ENCODE data around the gene TEPSIN. TPM values are rescaled to one million over a fixed set of nuclear protein-coding genes. Genes with fewer than 3 reads are reported as not detected.
A peak's percentile ranks its signal among the peaks of the same experiment; 100 is the strongest.

The TEPSIN gene
- total RNA-seq, 1 experiment from 2014 or later, result 29.3 TPM

DNA sequence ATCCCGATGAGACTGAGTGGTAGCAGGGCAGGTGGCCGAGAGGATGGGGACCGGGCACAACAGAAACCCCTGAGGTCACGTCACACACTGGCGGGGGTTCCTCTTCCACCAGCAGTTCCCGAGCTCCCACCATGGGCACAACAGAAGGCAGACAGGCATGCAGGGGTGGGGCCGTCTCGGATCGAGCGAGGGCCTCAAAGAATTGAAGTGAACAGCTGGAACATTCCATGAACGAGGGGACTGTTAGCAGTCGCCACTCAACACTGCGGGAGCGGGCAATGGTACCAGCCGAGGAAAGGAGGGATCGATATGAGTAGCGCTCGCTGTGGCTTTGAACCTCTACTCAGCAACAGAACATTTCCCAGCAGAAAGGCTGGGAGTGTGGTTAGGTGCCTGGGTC is 21.4 kb downstream of the TEPSIN start:
- peaks cover 9% of the 10 kb centered on the region for H3K4me1 ChIP-seq
- no peaks in the 10 kb centered on the region for H3K27me3 ChIP-seq
- DNase-seq, result peak in 1 of 2 experiments; percentile 46
- no peak overlapping the region for H3K4me3 ChIP-seq
- no peak overlapping the region for H3K27ac ChIP-seq
- peaks cover 13% of the 10 kb centered on the region for H3K36me3 ChIP-seq
- H3K9me3 ChIP-seq (replicated peaks), result no peaks in the 10 kb centered on the region

DNA sequence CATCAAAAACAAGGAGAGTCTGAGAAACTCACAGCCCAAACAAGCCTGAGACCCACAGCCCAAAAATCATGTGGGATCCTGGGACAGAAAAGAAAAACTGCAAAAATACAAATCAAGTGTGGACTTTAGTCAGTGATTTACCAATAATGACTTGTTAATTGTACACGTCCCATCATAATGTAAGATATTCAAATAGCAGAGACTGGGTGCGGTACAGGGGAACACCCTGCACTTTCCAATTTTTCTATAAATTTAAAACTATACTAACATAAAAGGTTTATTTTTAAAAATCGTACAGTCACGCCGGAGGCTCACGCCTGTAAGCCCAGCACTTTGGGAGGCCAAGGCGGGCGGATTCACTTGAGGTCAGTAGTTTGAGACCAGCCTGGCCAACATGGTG is 24.9 kb downstream of the TEPSIN start:
- Histone ChIP-seq H3K36me3 (peaks cover 17% of the 10 kb centered on the region), H3K27ac (no peak overlapping the region), H3K4me3 (no peak overlapping the region), H3K9me3 (replicated peaks) (no peaks in the 10 kb centered on the region), H3K27me3 (no peaks in the 10 kb centered on the region), H3K4me1 (no peaks in the 10 kb centered on the region)
- no peak for DNase-seq

DNA sequence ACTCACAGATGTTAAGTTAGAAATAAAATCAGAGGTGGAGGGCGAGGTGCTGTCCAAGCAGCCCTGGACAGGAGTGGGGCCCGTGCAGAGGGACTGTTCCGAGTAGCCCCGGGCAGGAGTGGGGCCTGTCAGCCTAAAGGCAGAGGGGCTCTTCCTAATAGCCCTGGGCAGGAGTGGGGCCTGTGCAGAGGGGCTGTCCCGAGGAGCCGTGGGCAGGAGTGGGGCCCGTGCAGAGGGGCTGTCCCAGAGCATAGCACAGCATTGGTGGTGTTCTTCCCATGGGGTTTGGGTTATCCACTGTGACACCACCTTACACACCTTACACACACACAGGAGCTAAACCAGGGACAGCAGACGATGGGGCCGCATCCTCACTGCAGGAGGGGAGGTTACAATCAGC is 26.5 kb downstream of the TEPSIN start:
- H3K36me3 ChIP-seq, result peaks cover 26% of the 10 kb centered on the region
- H3K4me1 ChIP-seq, result no peaks in the 10 kb centered on the region
- no peaks in the 10 kb centered on the region for H3K27me3 ChIP-seq
- no peak overlapping the region for H3K4me3 ChIP-seq
- no peak for DNase-seq
- H3K27ac ChIP-seq, result no peak overlapping the region
- H3K9me3 ChIP-seq (replicated peaks), result no peaks in the 10 kb centered on the region

DNA sequence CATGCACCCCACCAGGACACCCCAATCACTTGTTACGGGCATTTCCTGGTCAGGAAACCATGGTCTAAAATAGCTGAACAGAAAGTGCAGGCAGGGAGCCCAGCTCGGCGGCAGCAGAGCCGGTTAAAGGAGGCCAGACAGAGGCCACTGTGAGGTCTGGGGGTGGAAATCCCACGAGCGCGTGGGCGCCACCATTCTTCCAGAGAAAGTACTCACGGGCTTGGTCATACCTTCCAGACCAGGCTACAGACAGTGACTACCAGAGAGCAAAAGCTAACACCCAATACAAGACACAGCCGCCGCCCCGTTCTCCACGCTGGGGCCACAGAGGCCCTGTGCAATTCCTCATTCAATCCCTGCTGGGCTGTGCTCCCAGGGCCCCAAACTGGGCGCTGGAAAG is 28.0 kb downstream of the TEPSIN start:
- H3K36me3 ChIP-seq, result peaks cover 29% of the 10 kb centered on the region
- no peak overlapping the region for H3K4me3 ChIP-seq
- no peaks in the 10 kb centered on the region for H3K27me3 ChIP-seq
- DNase-seq, result no peak
- H3K4me1 ChIP-seq, result no peaks in the 10 kb centered on the region
- no peaks in the 10 kb centered on the region for H3K9me3 ChIP-seq (replicated peaks)
- H3K27ac ChIP-seq, result no peak overlapping the region

DNA sequence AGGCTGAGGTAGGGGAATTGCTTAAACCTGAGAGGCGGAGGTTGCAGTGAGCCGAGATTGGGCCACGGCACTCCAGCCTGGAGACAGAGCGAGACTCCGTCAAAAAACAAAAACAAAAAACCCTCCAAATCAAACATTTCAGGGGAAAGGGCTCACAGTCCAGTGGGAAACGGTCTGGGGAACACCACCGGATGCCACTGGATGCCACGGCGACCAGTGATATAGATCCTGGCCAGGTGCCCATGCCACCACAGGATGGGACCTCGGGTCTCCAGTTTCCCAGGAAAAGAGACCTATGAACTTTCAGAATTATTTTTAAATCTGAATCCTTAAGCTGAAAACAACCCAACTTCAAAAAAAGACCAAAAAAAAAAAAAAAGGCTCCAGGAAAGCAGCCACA is 28.4 kb downstream of the TEPSIN start:
- no peak overlapping the region for H3K4me3 ChIP-seq
- no peak overlapping the region for H3K27ac ChIP-seq
- H3K27me3 ChIP-seq, result no peaks in the 10 kb centered on the region
- H3K4me1 ChIP-seq, result no peaks in the 10 kb centered on the region
- peaks cover 25% of the 10 kb centered on the region for H3K36me3 ChIP-seq
- no peaks in the 10 kb centered on the region for H3K9me3 ChIP-seq (replicated peaks)
- no peak for DNase-seq

DNA sequence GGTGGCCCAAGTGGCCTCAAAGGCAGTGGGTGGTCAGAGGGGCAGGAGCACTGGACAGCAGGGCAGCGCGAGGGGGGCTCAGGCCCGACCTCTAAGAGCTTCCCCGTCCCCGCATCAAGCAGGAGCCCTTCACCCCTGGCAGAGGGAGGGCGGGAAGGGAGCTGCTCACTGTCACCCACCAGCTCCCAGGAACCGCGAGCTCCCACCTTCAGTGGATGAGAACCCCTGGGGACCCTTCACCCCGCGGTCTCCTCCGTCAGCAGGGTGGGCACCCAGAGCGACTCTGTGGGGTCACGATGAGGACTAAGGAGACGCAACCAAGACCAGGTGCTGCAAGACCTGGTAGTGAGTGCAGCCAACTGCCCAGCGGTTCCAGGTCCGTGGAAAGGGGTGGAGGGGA is 29.7 kb downstream of the TEPSIN start:
- no peak for DNase-seq
- no peaks in the 10 kb centered on the region for H3K9me3 ChIP-seq (replicated peaks)
- H3K27ac ChIP-seq, result no peak overlapping the region
- no peaks in the 10 kb centered on the region for H3K27me3 ChIP-seq
- peaks cover 30% of the 10 kb centered on the region for H3K36me3 ChIP-seq
- H3K4me3 ChIP-seq, result no peak overlapping the region
- no peaks in the 10 kb centered on the region for H3K4me1 ChIP-seq

DNA sequence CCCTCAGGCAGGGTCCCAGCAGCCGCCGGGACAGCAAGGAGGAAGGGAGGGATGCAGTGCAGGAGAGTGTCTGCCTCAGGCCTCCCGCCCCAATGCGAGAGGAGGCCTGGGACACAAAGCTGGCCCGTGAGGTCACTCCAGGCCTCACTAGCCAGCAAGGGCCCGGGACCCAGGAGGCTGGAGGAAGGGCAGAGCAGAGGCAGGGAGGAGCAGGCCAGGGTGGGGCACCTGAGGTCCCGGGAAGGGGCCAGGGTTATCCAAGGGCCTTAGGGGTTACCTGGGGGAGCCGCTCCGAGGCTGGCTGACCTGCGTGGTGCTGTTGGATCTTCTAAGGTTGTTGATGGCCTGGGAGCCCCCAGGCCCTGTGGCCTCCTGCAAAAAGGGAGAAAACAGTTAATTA is 30.2 kb downstream of the TEPSIN start:
- H3K9me3 ChIP-seq (replicated peaks), result no peaks in the 10 kb centered on the region
- H3K36me3 ChIP-seq, result peaks cover 33% of the 10 kb centered on the region
- H3K4me1 ChIP-seq, result no peaks in the 10 kb centered on the region
- no peaks in the 10 kb centered on the region for H3K27me3 ChIP-seq
- no peak overlapping the region for H3K4me3 ChIP-seq
- no peak for DNase-seq
- no peak overlapping the region for H3K27ac ChIP-seq

DNA sequence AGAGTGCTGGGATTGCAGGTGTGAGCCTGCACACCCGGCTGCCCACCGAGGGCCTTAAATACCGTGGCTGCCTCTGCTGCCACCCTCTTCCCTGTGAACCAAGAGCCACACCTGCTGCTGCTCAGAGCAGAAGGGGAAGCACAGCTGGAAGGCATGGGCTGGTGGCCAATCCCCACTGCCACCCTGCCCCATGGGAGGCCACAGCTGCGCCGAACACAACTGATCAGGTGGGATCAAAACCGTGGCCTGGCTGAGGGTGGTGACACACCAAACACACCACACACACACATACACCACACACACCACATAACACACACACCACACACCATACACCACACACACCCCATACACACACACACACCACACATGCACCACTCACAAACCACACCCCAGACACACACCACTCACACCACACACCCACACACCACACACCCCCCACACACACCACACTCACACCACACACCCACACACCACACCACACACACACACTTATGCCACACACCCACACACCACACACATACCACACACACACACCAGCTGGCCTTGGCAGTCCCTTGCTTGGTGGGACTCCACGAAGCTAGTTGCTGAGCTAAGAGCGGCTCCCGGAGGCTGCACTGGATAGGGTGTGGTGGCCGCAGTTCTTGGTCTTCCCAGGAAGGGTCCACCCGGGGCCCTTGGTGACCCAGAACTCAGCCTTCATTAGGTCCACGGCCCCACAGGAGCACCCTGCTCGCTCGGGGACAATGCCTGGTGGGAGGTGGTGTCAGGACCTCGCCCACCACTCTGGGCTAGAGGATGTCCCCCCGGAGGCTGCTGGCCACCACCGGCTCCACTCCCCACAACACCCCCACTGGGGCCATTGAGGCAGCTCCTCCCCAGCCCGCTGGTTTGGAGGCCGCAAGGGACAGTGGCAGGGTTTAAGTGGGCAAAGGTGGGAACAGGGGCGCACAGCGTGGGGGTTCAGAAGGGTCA is 31.0 kb downstream of the TEPSIN start:
- H3K4me3 ChIP-seq, result no peak overlapping the region
- H3K27me3 ChIP-seq, result no peaks in the 10 kb centered on the region
- no peaks in the 10 kb centered on the region for H3K4me1 ChIP-seq
- peaks cover 41% of the 10 kb centered on the region for H3K36me3 ChIP-seq
- no peaks in the 10 kb centered on the region for H3K9me3 ChIP-seq (replicated peaks)
- peak; percentile 61 to 74 for DNase-seq
- no peak overlapping the region for H3K27ac ChIP-seq

DNA sequence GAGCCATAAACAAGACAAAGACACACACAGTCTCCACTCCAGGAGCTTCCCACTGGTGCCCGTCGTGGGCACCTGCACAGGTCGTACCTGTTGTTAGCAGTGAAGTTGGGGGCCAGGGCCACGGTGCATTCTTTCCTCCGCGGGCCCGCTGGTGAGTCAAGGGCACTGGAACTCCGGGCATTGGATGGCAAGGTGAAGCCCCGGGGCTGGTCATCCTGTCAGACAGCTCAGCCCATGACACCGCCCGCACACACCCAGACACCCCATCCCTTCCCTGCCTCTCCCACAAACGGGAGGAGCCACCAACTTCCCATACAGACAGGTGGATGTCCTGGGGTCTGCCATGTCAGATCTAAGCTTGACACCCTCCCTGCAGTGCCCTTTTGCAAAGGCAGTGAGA is 32.2 kb downstream of the TEPSIN start:
- Histone ChIP-seq H3K9me3 (replicated peaks) (no peaks in the 10 kb centered on the region), H3K27ac (no peak overlapping the region), H3K36me3 (peaks cover 44% of the 10 kb centered on the region), H3K4me1 (no peaks in the 10 kb centered on the region), H3K4me3 (no peak overlapping the region), H3K27me3 (no peaks in the 10 kb centered on the region)
- DNase-seq, result no peak

DNA sequence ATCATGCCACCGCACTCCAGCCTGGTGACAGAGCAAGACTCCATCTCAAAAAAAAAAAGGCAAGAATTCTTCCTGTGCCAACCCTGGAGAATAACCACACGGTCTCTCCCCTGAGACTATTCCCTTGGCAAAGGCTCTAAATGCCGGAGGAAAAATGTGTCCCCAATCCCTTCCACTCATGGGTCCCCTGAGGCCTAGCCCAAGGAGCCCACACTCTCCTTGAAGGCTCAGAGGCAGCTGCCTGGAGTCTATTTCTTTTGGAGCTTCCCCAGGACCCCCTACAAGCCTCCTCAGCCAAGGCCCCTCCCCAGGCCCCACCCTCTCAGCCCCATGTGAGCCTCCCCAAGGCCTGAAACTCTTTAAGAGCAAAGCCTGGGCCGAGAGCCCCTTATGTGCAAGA is 32.7 kb downstream of the TEPSIN start:
- no peak for DNase-seq
- Histone ChIP-seq H3K9me3 (replicated peaks) (no peaks in the 10 kb centered on the region), H3K36me3 (peaks cover 42% of the 10 kb centered on the region), H3K4me3 (no peak overlapping the region), H3K27me3 (no peaks in the 10 kb centered on the region), H3K4me1 (no peaks in the 10 kb centered on the region), H3K27ac (no peak overlapping the region)

DNA sequence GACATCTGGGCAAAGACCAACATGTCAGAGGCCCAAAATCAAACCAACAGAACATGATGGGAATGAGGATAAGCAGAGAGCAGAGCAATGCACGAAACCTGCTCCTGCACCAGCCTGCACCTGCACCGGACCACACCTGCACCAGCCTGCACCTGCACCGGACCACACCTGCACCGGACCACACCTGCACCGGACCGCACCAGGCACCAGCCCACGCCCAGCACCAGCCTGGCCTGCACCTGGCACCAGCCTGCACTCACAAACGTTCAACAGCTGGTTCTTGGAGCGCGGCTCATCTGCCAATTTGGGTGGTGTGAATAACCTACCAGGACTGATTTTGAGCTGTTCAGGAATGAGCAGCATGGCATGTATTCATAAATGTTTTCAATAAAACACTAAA is 34.3 kb downstream of the TEPSIN start:
- H3K27ac ChIP-seq, result no peak overlapping the region
- H3K4me3 ChIP-seq, result no peak overlapping the region
- no peaks in the 10 kb centered on the region for H3K27me3 ChIP-seq
- peaks cover 46% of the 10 kb centered on the region for H3K36me3 ChIP-seq
- no peak for DNase-seq
- H3K9me3 ChIP-seq (replicated peaks), result no peaks in the 10 kb centered on the region
- H3K4me1 ChIP-seq, result no peaks in the 10 kb centered on the region

DNA sequence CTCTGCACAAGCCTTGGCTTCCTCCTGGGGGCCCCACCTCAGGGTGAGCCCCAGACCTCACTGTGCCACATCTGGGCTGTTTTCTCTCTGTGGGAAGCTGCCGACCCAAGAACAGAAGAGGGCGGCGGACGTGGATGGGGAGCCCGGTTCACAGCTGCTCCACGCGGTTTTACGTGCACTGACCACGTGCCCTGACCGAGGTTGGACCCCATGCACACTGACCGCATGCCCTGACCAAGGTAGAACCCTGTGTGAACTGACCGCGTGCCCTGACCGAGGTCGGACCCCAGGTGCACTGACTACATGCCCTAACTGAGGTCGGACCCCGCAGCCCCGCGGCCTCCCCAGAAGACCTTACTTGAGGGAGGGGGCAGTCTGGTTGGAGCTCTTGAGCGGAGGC is 35.7 kb downstream of the TEPSIN start:
- no peak for DNase-seq
- no peaks in the 10 kb centered on the region for H3K9me3 ChIP-seq (replicated peaks)

DNA sequence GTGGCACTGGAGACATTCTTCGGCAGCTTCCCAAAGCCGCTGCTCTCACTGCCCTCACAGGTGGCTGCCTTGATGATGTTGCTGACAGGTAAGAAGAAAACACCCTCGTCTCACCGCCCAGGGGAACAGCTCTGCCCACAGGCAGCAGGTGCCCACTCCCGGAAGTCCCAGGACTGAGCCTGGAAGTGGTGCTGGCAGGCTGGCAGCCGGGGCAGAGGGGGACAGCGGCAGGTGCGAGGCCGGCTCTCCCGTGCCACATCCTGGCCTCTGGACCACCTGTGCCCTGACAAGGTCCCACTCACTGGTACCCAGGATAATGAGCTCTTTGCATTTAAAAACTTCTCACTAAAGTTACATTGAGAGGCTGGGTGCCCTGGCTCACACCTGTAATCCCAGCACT is 36.5 kb downstream of the TEPSIN start:
- no peaks in the 10 kb centered on the region; the same call in 1 of the 2 replicates for H3K4me1 ChIP-seq
- H3K9me3 ChIP-seq (replicated peaks), result no peaks in the 10 kb centered on the region
- no peaks in the 10 kb centered on the region for H3K27me3 ChIP-seq
- H3K27ac ChIP-seq, result no peak overlapping the region
- no peak overlapping the region for H3K4me3 ChIP-seq
- peaks cover 47% of the 10 kb centered on the region for H3K36me3 ChIP-seq
- DNase-seq, result no peak

More for the DNA sequence above, 35.7 kb downstream of the TEPSIN start:
- Histone ChIP-seq H3K36me3 (peaks cover 46% of the 10 kb centered on the region), H3K4me3 (no peak overlapping the region), H3K4me1 (no peaks in the 10 kb centered on the region), H3K27me3 (no peaks in the 10 kb centered on the region), H3K27ac (no peak overlapping the region)

DNA sequence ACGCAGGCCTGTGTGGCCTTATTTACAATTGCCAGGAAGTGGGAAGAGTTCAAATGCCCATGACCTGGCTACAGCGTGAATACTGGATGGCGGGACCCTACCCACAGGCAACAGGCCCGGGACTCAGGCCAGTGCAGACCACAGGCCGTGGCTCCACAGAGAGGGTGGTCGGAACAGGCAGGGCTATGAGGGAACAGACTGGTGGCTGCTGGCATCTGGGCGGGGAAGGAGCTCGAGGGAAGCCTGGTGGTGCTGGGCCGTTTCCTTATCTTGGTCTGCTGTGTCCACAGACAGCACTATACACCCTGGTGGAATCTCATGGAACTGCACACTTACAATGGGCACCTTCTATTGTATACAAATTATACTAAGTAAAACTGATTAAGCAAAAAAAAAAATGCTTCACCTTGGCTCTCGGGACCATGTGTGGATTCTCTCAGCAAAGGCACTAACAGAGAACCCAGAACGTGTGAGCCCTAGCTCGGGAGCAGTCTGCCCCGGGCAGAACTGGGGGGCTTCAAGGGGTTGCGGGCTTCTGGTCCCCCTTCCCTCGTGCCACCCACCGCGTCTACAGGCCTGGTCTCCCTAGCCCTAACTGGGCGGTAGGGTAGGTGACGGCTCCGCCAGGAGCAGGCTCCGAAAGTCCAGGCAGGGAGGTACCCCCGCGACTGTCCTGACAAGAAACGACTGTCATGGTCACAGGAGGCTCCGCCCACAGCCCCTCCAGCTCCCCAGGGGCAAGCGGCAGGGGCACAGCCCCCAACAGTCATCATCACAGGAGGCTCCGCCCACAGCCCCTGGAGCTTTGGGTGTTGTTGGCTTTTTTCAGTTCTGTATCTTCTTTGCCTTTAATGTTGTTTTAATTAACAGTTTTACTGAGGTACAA is 37.9 kb downstream of the TEPSIN start:
- Histone ChIP-seq H3K36me3 (peaks cover 47% of the 10 kb centered on the region), H3K27ac (no peak overlapping the region), H3K4me1 (no peaks in the 10 kb centered on the region; the same call in 1 of the 2 replicates), H3K4me3 (no peak overlapping the region), H3K27me3 (no peaks in the 10 kb centered on the region), H3K9me3 (replicated peaks) (no peaks in the 10 kb centered on the region)
- DNase-seq, result peak; percentile 72 to 83

DNA sequence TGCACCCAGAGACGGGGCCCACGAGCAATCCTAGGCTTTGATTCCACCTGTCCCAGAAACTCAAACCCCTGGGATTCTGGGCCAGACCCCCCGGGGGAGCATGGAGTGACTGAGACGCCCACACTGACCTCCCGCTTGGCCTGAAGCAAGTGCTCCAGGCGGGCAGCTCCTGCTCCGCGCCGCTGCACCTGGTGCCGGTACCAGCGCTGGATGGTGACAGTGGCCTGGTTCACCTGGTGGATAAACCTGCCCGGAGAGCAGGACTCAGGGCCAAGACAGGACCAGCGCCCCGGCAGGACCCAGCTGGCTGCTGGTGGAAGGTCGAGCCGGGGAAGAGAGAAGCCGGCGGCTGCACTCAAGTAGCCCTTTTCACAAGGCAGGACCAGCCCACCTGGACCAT is 38.7 kb downstream of the TEPSIN start:
- Histone ChIP-seq H3K27ac (no peak overlapping the region), H3K4me3 (no peak overlapping the region), H3K36me3 (peaks cover 54% of the 10 kb centered on the region), H3K9me3 (replicated peaks) (no peaks in the 10 kb centered on the region), H3K27me3 (no peaks in the 10 kb centered on the region), H3K4me1 (no peaks in the 10 kb centered on the region; the same call in 1 of the 2 replicates)
- DNase-seq, result no peak

All from SJCRH30 (cell line).